Glutamatergic neuron (in vitro differentiated cells): ENCODE measurements around the gene EVI5L. TPM values are rescaled to one million over a fixed set of nuclear protein-coding genes. Genes with fewer than 3 reads are reported as not detected.

Source experiments
- DNase-seq: peaks from one replicate; pipeline ENCODE4 v3.0.0; 2022
- H3K27ac Mint-ChIP-seq: one replicate; pipeline ENCODE4 v1.8.0; 2020; ENCODE audit warnings: mild to moderate bottlenecking, mixed read lengths, inconsistent platforms; ENCODE audit not compliant: unreplicated experiment
- H3K27me3 Mint-ChIP-seq: one replicate; pipeline ENCODE4 v1.8.0; 2020; ENCODE audit warnings: mild to moderate bottlenecking, moderate library complexity, mixed read lengths, inconsistent platforms; ENCODE audit not compliant: unreplicated experiment
- H3K36me3 Mint-ChIP-seq: one replicate; pipeline ENCODE4 v1.8.0; 2020; ENCODE audit warnings: mild to moderate bottlenecking, mixed read lengths, inconsistent platforms; ENCODE audit not compliant: unreplicated experiment
- H3K4me1 Mint-ChIP-seq: one replicate; pipeline ENCODE4 v1.8.0; 2020; ENCODE audit warnings: mild to moderate bottlenecking, low read depth, mixed read lengths, inconsistent platforms; ENCODE audit not compliant: unreplicated experiment
- H3K4me3 Mint-ChIP-seq: one replicate; pipeline ENCODE4 v1.8.0; 2020; ENCODE audit warnings: mild to moderate bottlenecking, mixed read lengths, inconsistent platforms; ENCODE audit not compliant: unreplicated experiment
- H3K9me3 Mint-ChIP-seq: one replicate; pipeline ENCODE4 v1.8.0; 2020; ENCODE audit warnings: mild to moderate bottlenecking, moderate library complexity, mixed read lengths, inconsistent platforms; ENCODE audit not compliant: unreplicated experiment
- CTCF ChIP-seq: fragments of 200-600 bp; sonication (generic); IDR thresholded peaks from one replicate; pipeline ENCODE4 v1.5.0; 2021; ENCODE audit not compliant: partially characterized antibody, unreplicated experiment
- total RNA-seq: library from RNA; stranded (reverse); fragmentation: NEBNext Ultra II Directional; extraction: Animal tissue kit (Norgen Biotek cat#: 25700); gene quantifications from one replicate; pipeline ENCODE4 v1.2.1, GENCODE V29; 2021; ENCODE audit not compliant: unreplicated experiment

EVI5L gene
- total RNA-seq, 1 donor from 2014 or later: 36.4 TPM

- DNase-seq: no peak
- Mint-ChIP-seq H3K27ac (no peak overlapping the region), H3K36me3 (no peaks in the 10 kb centered on the region), H3K9me3 (peaks cover 4% of the 10 kb centered on the region), H3K27me3 (peaks cover 11% of the 10 kb centered on the region), H3K4me3 (no peak overlapping the region), H3K4me1 (peaks cover 2% of the 10 kb centered on the region)
- TF ChIP-seq CTCF: no peak
These were observed 68.9 kb downstream of the EVI5L start for GRCh38 chr19:7898967-7899366.

DNA sequence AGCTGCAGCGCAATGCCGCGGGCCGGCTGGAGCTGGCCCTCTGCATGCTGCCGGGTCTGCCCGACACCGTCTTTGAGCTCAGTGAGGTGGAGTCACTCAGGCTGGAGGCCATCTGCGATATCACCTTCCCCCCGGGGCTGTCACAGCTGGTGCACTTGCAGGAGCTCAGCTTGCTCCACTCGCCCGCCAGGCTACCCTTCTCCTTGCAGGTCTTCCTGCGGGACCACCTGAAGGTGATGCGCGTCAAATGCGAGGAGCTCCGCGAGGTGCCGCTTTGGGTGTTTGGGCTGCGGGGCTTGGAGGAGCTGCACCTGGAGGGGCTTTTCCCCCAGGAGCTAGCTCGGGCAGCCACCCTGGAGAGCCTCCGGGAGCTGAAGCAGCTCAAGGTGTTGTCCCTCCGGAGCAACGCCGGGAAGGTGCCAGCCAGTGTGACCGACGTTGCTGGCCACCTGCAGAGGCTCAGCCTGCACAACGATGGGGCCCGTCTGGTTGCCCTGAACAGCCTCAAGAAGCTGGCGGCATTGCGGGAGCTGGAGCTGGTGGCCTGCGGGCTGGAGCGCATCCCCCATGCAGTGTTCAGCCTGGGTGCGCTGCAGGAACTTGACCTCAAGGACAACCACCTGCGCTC, 69.8 kb downstream of the EVI5L start:
- no peak for TF ChIP-seq CTCF
- H3K4me1 Mint-ChIP-seq: peaks cover 4% of the 10 kb centered on the region
- H3K36me3 Mint-ChIP-seq: no peaks in the 10 kb centered on the region
- peaks cover 11% of the 10 kb centered on the region for H3K27me3 Mint-ChIP-seq
- H3K9me3 Mint-ChIP-seq: peaks cover 5% of the 10 kb centered on the region
- no peak for DNase-seq
- no peak overlapping the region for H3K4me3 Mint-ChIP-seq
- no peak overlapping the region for H3K27ac Mint-ChIP-seq

DNA sequence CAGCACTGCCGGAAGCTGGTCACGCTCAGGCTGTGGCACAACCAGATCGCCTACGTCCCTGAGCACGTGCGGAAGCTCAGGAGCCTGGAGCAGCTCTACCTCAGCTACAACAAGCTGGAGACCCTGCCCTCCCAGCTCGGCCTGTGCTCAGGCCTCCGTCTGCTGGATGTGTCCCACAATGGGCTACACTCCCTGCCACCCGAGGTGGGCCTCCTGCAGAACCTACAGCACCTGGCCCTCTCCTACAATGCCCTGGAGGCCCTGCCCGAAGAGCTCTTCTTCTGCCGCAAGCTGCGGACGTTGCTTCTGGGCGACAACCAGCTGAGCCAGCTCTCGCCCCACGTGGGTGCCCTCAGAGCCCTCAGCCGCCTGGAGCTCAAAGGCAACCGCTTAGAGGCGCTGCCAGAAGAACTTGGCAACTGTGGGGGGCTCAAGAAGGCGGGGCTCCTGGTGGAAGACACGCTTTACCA, 70.4 kb downstream of the EVI5L start:
- no peak for TF ChIP-seq CTCF
- Mint-ChIP-seq H3K9me3 (peaks cover 8% of the 10 kb centered on the region), H3K27ac (no peak overlapping the region), H3K27me3 (peaks cover 11% of the 10 kb centered on the region), H3K36me3 (no peaks in the 10 kb centered on the region), H3K4me1 (peaks cover 7% of the 10 kb centered on the region), H3K4me3 (no peak overlapping the region)
- DNase-seq: no peak

- H3K4me3 Mint-ChIP-seq: no peak overlapping the region
- peaks cover 12% of the 10 kb centered on the region for H3K27me3 Mint-ChIP-seq
- H3K4me1 Mint-ChIP-seq: peaks cover 10% of the 10 kb centered on the region
- H3K9me3 Mint-ChIP-seq: peaks cover 10% of the 10 kb centered on the region
- no peak for TF ChIP-seq CTCF
- H3K27ac Mint-ChIP-seq: no peak overlapping the region
- DNase-seq: no peak
- H3K36me3 Mint-ChIP-seq: no peaks in the 10 kb centered on the region
These were observed 70.9 kb downstream of the EVI5L start for GRCh38 chr19:7900931-7901330.

DNA sequence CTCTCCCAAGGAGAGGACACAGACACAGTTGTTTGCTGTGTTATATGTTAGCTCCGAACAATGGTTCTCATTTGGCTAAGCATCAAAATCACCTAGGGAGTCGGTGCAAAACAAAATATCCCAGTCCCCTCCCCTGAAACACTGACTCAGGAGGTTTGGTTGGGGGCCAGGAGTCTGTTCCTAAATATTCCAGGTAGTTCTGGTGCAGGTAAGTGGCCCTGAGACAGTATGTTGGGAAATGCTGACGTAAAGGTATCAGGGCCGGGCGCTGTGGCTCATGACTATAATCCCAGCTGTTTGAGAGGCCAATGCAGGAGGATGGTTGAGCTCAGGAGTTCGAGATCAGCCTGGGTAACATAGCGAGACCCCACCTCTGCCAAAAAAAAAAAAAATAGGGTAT, 71.3 kb downstream of the EVI5L start:
- DNase-seq: no peak
- H3K36me3 Mint-ChIP-seq: no peaks in the 10 kb centered on the region
- no peak for TF ChIP-seq CTCF
- H3K4me3 Mint-ChIP-seq: no peak overlapping the region
- no peak overlapping the region for H3K27ac Mint-ChIP-seq
- H3K4me1 Mint-ChIP-seq: peaks cover 10% of the 10 kb centered on the region
- peaks cover 12% of the 10 kb centered on the region for H3K27me3 Mint-ChIP-seq
- peaks cover 10% of the 10 kb centered on the region for H3K9me3 Mint-ChIP-seq
